Tongue (tissue), 2 donors: ENCODE measurements around the gene NR2F1-AS1. TPM values are rescaled to one million over a fixed set of nuclear protein-coding genes. Genes with fewer than 3 reads are reported as not detected.
"Not testable (repeated sequence)": the region's sequence is repeated elsewhere in the genome, so short reads cannot be mapped to it uniquely, and the experiment has no call there.

Experiments used
- DNase-seq: peaks from one replicate; pipeline ENCODE4 v3.0.0-alpha.2; 2015
- total RNA-seq: library from RNA; depleted of rRNA; stranded (reverse); fragments of >200 nt; gene quantifications from one replicate; pipeline ENCODE4 v1.2.3, GENCODE V29; 2014

The NR2F1-AS1 gene
- total RNA-seq, 1 donor from 2014 or later: 16.7 TPM

- no peak for DNase-seq
These were observed 61.3 kb downstream of the NR2F1-AS1 start for GRCh38 chr5:93519740-93520139.

DNA sequence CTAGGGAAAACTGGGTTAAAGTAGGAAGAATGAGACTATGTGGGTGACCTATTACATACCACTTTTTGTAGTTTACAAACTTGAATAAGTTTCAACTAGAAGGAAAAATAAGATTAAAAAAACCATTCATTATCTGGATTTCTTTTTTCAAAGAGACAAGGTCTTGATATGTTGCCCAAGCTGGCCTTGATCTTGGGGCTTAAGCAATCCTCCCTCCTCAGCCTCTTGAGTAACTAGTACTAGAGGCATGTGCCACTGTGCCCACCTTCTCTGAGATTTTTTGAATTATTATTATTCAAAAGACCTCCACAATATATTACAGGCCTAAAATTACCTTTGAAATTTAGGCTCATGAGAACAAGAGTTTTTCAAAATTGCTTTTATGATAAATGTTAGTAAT lies 63.2 kb downstream of the NR2F1-AS1 start:
- DNase-seq: no peak

DNA sequence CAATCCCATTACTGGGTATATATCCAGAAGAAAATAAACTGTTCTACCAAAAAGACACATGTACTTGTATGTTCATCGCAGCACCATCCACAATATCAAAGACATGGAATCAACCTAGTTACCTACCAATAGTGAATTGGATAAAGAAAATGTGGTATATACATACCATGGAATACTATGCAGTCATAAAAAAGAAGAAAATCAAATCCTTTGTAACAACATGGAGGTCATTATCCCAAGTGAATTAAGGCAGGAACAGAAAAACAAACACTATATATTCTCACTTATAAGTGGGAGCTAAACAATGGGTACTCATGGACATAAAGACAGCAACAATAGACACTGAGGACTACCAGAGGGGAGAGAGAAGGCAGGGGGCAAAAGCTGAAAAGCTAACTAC lies 67.7 kb downstream of the NR2F1-AS1 start:
- no peak for DNase-seq

- no peak for DNase-seq
These were observed 68.2 kb downstream of the NR2F1-AS1 start for GRCh38 chr5:93512799-93513198.

- DNase-seq: no peak
These were observed 69.6 kb downstream of the NR2F1-AS1 start for GRCh38 chr5:93511445-93511844.

- DNase-seq: no peak
These were observed 70.2 kb downstream of the NR2F1-AS1 start for GRCh38 chr5:93510626-93511380.

GRCh38 chr5:93505553-93505952 lies 75.5 kb downstream of the NR2F1-AS1 start:
- DNase-seq: not testable (repeated sequence)

DNA sequence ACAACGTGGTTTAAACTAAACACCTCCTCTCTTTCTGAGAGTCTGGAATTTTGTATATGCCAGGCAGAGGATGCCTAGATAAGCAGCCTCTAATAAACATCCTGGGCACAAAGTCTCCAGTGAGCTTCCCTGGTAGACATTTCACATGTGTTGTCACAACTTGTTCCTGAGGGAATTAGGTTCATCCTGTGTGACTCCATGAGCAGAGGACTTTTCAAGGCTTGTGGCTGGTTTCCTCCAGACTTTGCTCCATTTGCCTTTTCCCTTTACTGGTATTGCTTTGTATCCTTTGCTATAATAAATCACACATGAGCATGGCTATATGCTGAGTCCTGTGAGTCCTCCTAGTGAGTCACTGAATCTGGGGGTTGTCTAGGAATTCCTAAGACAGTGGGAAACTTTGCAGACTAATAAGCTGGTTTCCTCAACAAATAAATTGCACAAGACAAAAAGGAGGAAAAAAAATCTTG lies 77.4 kb downstream of the NR2F1-AS1 start:
- no peak for DNase-seq

GRCh38 chr5:93497096-93497495 lies 83.9 kb downstream of the NR2F1-AS1 start:
- DNase-seq: peak; percentile 41

- no peak for DNase-seq
These were observed 101.0 kb downstream of the NR2F1-AS1 start for GRCh38 chr5:93479982-93480509.

GRCh38 chr5:93477816-93478215 lies 103.2 kb downstream of the NR2F1-AS1 start:
- DNase-seq: no peak

GRCh38 chr5:93476251-93476742 lies 104.7 kb downstream of the NR2F1-AS1 start:
- peak; percentile 3 for DNase-seq

GRCh38 chr5:93462916-93463315 lies 118.1 kb downstream of the NR2F1-AS1 start:
- DNase-seq: no peak

- DNase-seq: no peak
These were observed 119.3 kb downstream of the NR2F1-AS1 start for GRCh38 chr5:93461756-93462155.

- DNase-seq: no peak
These were observed 120.7 kb downstream of the NR2F1-AS1 start for GRCh38 chr5:93460286-93460685.

GRCh38 chr5:93456796-93457195 lies 124.2 kb downstream of the NR2F1-AS1 start:
- not testable (repeated sequence) for DNase-seq

- no peak for DNase-seq
These were observed 126.1 kb downstream of the NR2F1-AS1 start for GRCh38 chr5:93454896-93455295.

DNA sequence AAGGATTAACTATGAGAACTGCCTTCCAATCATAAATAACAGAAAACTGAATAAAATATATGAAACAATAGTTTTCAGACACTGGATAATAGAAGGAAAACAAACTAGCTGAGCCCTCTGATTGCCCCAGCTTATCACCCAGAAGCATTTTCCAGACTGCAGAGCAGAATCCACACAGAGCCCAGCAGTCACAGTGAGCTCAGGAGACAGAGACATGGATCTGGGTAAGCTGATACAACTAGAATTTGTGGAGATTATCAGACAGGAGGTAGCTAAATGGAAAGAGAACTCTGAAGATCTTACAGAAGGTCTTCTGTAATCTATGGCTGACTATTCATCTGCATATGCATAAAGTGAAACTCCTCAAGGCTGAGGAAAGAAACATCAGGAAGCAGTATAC lies 128.8 kb downstream of the NR2F1-AS1 start:
- DNase-seq: no peak

- DNase-seq: no peak
These were observed 142.9 kb downstream of the NR2F1-AS1 start for GRCh38 chr5:93438124-93438523.

GRCh38 chr5:93436083-93436482 lies 144.9 kb downstream of the NR2F1-AS1 start:
- no peak for DNase-seq

GRCh38 chr5:93433422-93433821 lies 147.6 kb downstream of the NR2F1-AS1 start:
- DNase-seq: no peak

DNA sequence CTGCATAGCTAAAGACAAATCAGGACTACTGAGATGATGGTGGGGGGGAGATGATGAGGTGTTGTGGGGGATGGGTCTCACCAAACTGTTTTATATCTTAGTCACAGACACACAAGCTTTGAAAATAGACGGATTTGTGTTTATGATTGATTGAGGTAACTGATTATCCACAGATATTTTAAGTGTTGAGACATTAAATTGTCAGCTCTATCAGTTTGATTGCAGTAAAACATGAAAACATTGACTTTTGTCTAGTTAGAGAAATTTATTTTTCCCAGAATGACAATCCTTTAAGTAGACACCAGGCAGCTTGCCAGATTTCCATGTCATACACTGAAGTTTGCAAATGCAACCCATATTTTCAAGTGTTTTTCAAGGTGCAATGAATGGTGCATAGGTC lies 149.8 kb downstream of the NR2F1-AS1 start:
- peak; percentile 41 for DNase-seq

- DNase-seq: no peak
These were observed 150.3 kb downstream of the NR2F1-AS1 start for GRCh38 chr5:93430673-93431199.

DNA sequence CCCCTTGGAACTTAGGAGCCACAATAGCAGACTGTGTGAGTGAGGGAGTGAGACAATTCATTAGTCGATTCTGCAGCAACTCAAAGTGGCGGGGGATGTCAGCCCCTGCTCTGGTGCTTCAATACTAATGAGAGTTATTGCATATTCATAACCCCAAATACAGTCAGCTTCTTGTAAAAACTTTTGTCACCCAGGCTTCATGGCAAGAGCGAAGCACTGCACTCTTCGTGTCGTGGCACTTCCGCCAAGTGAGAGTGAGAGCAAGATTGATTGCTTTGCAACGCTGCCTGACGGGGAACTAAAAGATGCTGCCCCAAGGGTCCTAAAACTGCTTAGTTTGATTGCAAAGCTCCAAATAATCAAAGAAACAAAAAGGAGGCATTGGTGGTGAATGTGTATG lies 150.9 kb downstream of the NR2F1-AS1 start:
- DNase-seq: no peak
